DOHH2 (cell line): ENCODE results near the gene DNASE1L1.

Experiments
- H3F3A ChIP-seq: fragments of 200-600 bp; sonication (generic), shearing (Covaris generic); 2 replicates; pipeline ENCODE4 v1.6.0; 2016; ENCODE audit warnings: antibody characterized with exemption, mild to moderate bottlenecking; ENCODE audit not compliant: control insufficient read depth, insufficient read depth
- H3K27ac ChIP-seq: fragments of 200-600 bp; sonication (generic); 2 replicates; pipeline ENCODE4 v1.5.1; 2014; ENCODE audit warnings: low read depth, mild to moderate bottlenecking, low read length, moderate library complexity
- H3K27me3 ChIP-seq: fragments of 200-600 bp; sonication (generic); 2 replicates; pipeline ENCODE4 v1.6.1; 2014; ENCODE audit warnings: mild to moderate bottlenecking, low read length, mixed read lengths; ENCODE audit not compliant: control insufficient read depth
- H3K36me3 ChIP-seq: fragments of 200-600 bp; sonication (generic); 2 replicates; pipeline ENCODE4 v1.6.1; 2014; ENCODE audit warnings: mild to moderate bottlenecking, low read length, moderate library complexity, mixed read lengths; ENCODE audit not compliant: control insufficient read depth
- H3K4me1 ChIP-seq: fragments of 200-600 bp; sonication (generic); 2 replicates; pipeline ENCODE4 v1.6.1; 2014; ENCODE audit warnings: mild to moderate bottlenecking, low read length, mixed read lengths; ENCODE audit not compliant: control insufficient read depth
- H3K4me2 ChIP-seq: fragments of 200-600 bp; sonication (generic); 2 replicates; pipeline ENCODE4 v1.6.0; 2014; ENCODE audit warnings: mild to moderate bottlenecking, low read length, moderate library complexity
- H3K4me3 ChIP-seq: fragments of 200-600 bp; sonication (generic); 2 replicates; pipeline ENCODE4 v1.5.1; 2014; ENCODE audit warnings: mild to moderate bottlenecking, low read length, mixed read lengths
- H3K79me2 ChIP-seq: fragments of 200-600 bp; sonication (generic); 2 replicates; pipeline ENCODE4 v1.6.1; 2014; ENCODE audit warnings: mild to moderate bottlenecking, low read length, mixed read lengths; ENCODE audit not compliant: control insufficient read depth
- H3K9me2 ChIP-seq: fragments of 200-600 bp; sonication (generic); replicated peaks from 2 replicates; pipeline ENCODE4 v1.6.1; 2014; ENCODE audit warnings: mild to moderate bottlenecking, low read length, mixed read lengths; ENCODE audit not compliant: control insufficient read depth
- H3K9me3 ChIP-seq: fragments of 200-600 bp; sonication (generic); 2 replicates; pipeline ENCODE4 v1.6.1; 2014; ENCODE audit warnings: antibody characterized with exemption, low read length, mixed read lengths; ENCODE audit not compliant: control insufficient read depth, insufficient read depth
- H4K20me1 ChIP-seq: fragments of 200-600 bp; sonication (generic); 2 replicates; pipeline ENCODE4 v1.6.0; 2014; ENCODE audit warnings: low read depth, mild to moderate bottlenecking, antibody characterized with exemption, low read length, moderate library complexity; ENCODE audit not compliant: control insufficient read depth, insufficient read depth
- CTCF ChIP-seq: fragments of 200-600 bp; sonication (generic); IDR thresholded peaks from one replicate; pipeline ENCODE4 v1.5.1; 2014; ENCODE audit warnings: antibody characterized with exemption, mild to moderate bottlenecking, low read depth, low read length; ENCODE audit not compliant: poor library complexity, severe bottlenecking
- EZH2phosphoT487 ChIP-seq: fragments of 200-600 bp; sonication (generic); IDR thresholded peaks from 2 replicates; pipeline ENCODE4 v1.6.1; 2017; ENCODE audit warnings: borderline replicate concordance, mild to moderate bottlenecking, antibody characterized with exemption, low read length, moderate library complexity, mixed read lengths

The DNASE1L1 gene

GRCh38 chrX:154419189-154419588 is 10.1 kb upstream of the DNASE1L1 start:
- Histone ChIP-seq H3K79me2 (no peaks in the 10 kb centered on the region), H3K4me2 (no peak overlapping the region), H3F3A (no peaks in the 10 kb centered on the region), H3K36me3 (no peaks in the 10 kb centered on the region), H3K9me3 (no peaks in the 10 kb centered on the region), H3K4me1 (no peaks in the 10 kb centered on the region), H3K27me3 (no peaks in the 10 kb centered on the region), H3K27ac (no peak overlapping the region), H3K4me3 (no peak overlapping the region), H4K20me1 (no peaks in the 10 kb centered on the region), H3K9me2 (no peaks in the 10 kb centered on the region)
- TF ChIP-seq EZH2phosphoT487: no peak

GRCh38 chrX:154417157-154417556 is 8.1 kb upstream of the DNASE1L1 start:
- peaks cover 2% of the 10 kb centered on the region; the same call in 1 of the 2 replicates for H3K79me2 ChIP-seq
- no peak overlapping the region for H3K27ac ChIP-seq
- no peaks in the 10 kb centered on the region for H3K9me2 ChIP-seq
- no peaks in the 10 kb centered on the region for H3F3A ChIP-seq
- H3K4me2 ChIP-seq: no peak overlapping the region
- peaks cover 7% of the 10 kb centered on the region for H3K4me1 ChIP-seq
- H3K9me3 ChIP-seq: no peaks in the 10 kb centered on the region
- H3K36me3 ChIP-seq: no peaks in the 10 kb centered on the region
- no peaks in the 10 kb centered on the region for H3K27me3 ChIP-seq
- no peak overlapping the region for H3K4me3 ChIP-seq
- H4K20me1 ChIP-seq: no peaks in the 10 kb centered on the region
- TF ChIP-seq CTCF (no peak), EZH2phosphoT487 (no peak)

GRCh38 chrX:154413142-154413541 is 4.1 kb upstream of the DNASE1L1 start:
- TF ChIP-seq EZH2phosphoT487 (no peak), CTCF (no peak)
- H4K20me1 ChIP-seq: no peaks in the 10 kb centered on the region
- H3K4me3 ChIP-seq: no peak overlapping the region
- peaks cover 14% of the 10 kb centered on the region for H3K4me1 ChIP-seq
- H3F3A ChIP-seq: no peaks in the 10 kb centered on the region
- H3K9me2 ChIP-seq: no peaks in the 10 kb centered on the region
- peaks cover 10% of the 10 kb centered on the region; the same call in 1 of the 2 replicates for H3K79me2 ChIP-seq
- no peaks in the 10 kb centered on the region for H3K9me3 ChIP-seq
- no peak overlapping the region for H3K27ac ChIP-seq
- H3K36me3 ChIP-seq: no peaks in the 10 kb centered on the region
- peak overlapping the region; percentile 91 for H3K4me2 ChIP-seq
- H3K27me3 ChIP-seq: no peaks in the 10 kb centered on the region

- H3K4me3 ChIP-seq: peak overlapping the region; percentile 87
- H3K9me2 ChIP-seq: no peaks in the 10 kb centered on the region
- H3K27ac ChIP-seq: peak overlapping the region; percentile 26
- TF ChIP-seq EZH2phosphoT487: no peak
- no peak for TF ChIP-seq CTCF
- H3K27me3 ChIP-seq: no peaks in the 10 kb centered on the region
- H3K9me3 ChIP-seq: no peaks in the 10 kb centered on the region
- peak overlapping the region; percentile 91 for H3K4me2 ChIP-seq
- H4K20me1 ChIP-seq: no peaks in the 10 kb centered on the region
- H3F3A ChIP-seq: no peaks in the 10 kb centered on the region
- peaks cover 14% of the 10 kb centered on the region for H3K4me1 ChIP-seq
- H3K79me2 ChIP-seq: peaks cover 10% of the 10 kb centered on the region; the same call in 1 of the 2 replicates
- H3K36me3 ChIP-seq: no peaks in the 10 kb centered on the region
These were observed 3.4 kb upstream of the DNASE1L1 start for GRCh38 chrX:154412468-154412867.
